Inflammatory macrophage treated with lipopolysaccharide for 4 hours (primary cell): ENCODE measurements around the gene UXT.
"Not testable (repeated sequence)": the region's sequence is repeated elsewhere in the genome, so short reads cannot be mapped to it uniquely, and the experiment has no call there.

Experiments
- DNase-seq: peaks from one replicate; pipeline ENCODE4 v3.0.0-alpha.2; 2020

UXT gene, protein sequence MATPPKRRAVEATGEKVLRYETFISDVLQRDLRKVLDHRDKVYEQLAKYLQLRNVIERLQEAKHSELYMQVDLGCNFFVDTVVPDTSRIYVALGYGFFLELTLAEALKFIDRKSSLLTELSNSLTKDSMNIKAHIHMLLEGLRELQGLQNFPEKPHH

DNA sequence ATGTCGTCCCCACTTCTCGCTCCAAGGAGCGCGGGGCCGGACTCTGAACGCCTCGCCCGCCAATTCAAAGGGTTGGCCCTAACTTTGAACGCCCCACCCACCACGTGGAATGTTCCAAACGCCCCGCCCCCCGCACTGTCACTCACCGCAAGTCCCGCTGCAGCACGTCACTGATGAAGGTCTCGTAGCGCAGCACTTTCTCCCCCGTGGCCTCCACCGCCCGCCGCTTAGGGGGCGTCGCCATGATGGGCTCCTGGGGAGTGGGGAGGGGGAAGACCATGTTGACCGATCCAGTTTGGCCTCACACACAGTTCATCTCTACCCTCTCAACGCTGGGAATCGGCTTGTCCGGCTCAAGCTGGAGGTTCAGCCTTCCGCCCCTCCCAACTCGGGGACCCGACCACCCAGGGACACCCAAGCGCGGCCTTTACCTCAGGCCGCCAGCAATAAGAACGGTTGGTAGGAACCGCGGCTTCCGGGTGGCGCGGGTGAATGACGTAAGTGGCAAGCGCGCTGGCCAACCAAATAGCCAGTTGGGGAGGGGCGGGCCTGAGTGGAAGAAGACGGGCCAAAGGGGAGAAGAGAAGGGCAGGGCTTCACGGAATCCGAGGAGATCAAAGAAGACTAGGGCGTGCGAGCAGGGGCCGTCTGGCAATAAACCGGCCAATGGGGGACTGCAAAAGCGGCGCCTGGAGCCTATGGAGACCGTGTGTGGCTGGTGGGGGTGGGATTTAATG, at the start of gene UXT:
Gene UXT, minus strand, starts transcription at position 497 of the 737 bp plus-strand sequence. Its CDS starts 253 bp downstream, at position 244.
- DNase-seq, result peak; percentile 93

DNA sequence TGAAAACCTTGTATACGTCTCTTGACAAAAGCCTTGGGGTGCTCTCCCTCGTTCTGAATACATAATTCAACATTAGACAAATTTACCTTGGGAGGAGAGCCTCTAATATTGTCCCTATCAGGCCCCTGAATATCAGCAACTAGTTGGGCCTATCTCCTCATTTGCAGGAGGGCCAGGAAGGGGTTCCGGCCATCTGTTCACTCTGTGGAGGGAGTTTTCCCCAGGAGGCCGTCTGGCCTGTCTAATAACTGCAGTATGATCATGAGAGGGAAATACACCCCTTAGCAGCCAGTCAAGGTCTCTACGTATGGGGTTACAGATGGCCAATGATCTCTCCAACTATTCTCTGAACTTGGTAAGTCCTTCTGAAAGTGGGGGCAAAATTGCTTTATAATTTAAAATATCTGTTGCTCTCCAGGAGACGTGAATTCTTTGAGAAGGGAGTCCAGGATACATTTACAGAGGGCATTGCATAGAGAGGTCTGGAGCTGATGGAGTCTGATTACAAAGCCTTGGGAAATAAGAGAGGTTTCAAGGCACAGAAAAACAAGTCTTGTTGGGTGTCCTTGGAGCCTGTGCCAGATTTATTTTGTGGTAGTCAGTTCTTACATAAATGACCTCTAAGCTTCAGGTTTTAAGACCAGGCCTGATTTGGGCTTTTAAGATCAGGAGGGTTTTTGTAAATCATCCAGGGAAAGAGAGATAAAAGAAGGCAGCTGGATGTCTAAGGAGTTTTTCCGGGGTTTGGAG, 48.2 kb upstream of the UXT start:
- no peak for DNase-seq

DNA sequence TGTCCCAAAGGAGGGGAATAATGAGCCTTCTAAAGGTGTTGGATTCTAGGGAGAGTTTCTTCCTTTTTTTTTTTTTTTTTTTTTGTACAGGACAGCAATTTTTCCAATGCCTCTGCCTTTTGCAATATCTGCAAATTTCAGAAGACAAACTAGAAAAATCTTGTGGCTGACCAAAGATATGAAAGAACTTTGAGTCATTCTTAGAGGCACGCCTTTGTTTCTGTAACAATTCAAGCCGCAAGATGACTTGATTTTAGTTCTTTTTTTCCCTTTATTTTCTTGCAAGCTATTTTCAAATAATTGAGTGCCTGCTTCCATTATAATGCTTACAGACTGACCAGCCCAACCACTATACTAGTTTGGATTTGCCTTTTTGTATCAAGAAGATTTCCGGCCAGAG, 47.6 kb upstream of the UXT start:
- peak; percentile 31 for DNase-seq

DNA sequence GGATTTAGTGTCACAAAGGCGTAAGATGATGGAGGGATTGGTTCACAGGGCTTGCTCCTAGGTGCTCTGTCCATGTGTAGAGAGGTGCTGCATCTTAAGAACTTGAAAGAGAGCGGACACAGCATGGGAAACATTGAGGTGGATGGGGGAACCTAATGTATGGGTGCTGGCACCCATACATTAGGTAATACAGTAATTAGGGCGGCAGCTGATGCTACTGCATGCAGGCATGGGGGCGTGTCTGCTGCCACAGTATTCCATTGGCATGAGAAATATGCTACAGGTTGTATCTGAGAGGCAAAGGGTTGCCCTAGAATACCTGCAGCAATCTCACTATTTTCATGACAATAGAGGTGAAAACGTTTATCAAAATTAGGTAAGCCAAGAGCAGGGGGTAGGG, 45.8 kb upstream of the UXT start:
- no peak for DNase-seq

DNA sequence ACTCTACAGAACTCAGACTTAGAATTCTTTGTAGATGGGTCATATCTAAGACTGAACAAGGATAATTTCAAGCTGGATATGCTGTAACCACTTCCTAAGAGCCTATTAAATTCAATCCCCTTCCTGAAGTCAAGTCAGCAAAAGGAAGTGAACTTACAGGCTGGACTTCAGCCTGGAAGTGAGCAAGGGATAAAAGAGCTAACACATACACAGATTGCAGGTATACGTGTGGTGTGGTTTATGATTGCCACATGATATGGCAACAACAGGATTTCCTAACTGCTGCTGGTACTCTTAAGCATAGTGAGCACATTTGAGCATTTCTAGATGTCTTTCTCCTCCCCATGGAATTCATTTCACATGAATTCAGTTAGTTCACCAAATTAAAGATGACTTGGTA, 38.2 kb upstream of the UXT start:
- DNase-seq, result no peak

DNA sequence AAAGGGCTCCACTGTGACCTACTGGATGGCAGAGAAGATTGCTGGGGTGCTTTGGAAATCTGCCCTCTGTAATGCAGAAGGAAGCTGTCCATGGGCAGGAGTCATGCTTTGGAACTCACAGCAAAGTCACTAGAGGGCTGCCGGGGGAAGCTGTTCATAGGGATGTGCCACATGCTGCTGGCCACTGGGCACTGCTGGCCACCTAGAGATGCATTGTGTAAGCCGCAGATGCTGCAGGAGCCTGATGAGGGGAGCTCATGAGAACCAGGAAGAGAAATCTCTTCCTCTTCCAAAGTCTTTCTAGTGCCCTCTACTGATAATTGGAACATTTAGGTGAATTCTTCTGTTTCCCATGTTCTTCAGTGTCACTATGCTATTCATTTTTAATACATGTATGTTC, 31.2 kb upstream of the UXT start:
- peak; percentile 12 for DNase-seq

DNA sequence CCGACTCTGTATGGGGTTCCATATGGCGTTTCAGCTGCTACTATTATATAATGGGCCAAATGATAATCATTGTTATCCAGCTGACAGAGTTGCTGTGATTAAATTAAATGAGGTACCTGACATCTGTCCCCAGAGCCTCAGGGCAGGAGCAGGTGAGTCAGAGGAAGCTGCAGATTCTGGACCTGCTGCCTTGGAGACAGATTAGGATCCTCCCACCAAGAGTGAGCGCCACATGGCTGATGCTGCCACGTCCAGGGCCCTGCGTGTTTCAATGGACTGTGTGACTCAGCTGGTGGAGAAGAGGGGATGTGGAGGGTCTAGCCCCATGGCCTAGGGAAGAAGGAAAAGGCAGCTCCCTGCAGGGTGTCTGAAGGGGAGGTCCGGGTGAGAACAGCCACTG, 28.3 kb upstream of the UXT start:
- DNase-seq, result no peak

DNA sequence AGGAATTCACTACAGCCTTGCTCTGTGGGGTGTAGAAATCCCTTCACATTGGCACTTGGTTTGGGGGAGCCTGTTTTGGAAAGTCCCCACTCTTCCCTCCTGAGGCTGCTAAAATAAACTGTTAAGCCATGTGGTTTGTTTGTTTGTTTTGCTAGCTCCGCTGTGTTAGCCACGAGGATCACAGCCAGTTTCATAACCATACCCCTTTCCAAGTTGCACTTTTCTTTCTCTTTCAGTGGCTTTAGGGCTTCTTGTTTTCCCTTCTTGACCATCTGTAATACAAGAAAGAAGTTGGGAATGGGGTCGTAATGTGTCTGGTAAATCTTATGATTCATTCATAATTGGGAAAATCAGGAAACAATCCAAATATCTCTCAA, 24.8 kb upstream of the UXT start:
- DNase-seq, result peak; percentile 45

DNA sequence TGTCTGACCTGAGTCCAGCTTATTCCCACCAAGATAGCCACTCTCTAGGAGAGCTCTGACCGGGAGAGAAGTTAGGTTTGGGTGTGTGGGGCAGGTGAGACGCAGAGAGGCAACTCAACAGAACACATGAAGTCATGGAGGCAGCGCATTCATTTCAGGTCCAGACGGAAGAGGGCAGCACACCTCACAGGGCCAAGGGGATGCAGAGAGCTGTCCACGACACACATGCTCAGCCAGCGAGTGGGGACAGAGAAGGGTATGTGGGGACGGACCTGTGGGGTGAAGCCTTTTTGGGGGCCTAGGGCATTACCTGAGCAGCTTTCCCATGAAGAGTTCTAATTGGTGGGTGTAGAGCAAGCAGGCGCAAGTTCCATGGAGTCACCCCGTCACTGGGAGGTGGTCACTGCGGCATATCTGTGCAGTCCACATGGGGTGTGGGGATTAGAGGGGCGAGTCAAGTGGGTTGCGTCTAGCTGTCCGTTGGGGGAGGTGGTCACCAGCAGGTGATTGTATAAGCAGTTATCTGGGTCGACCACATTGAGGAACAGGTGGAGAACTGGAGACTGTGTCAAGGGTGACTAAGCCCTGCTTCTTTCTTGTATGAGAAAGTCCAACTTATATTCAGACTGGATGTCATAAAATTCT, 24.3 kb upstream of the UXT start:
- no peak for DNase-seq

DNA sequence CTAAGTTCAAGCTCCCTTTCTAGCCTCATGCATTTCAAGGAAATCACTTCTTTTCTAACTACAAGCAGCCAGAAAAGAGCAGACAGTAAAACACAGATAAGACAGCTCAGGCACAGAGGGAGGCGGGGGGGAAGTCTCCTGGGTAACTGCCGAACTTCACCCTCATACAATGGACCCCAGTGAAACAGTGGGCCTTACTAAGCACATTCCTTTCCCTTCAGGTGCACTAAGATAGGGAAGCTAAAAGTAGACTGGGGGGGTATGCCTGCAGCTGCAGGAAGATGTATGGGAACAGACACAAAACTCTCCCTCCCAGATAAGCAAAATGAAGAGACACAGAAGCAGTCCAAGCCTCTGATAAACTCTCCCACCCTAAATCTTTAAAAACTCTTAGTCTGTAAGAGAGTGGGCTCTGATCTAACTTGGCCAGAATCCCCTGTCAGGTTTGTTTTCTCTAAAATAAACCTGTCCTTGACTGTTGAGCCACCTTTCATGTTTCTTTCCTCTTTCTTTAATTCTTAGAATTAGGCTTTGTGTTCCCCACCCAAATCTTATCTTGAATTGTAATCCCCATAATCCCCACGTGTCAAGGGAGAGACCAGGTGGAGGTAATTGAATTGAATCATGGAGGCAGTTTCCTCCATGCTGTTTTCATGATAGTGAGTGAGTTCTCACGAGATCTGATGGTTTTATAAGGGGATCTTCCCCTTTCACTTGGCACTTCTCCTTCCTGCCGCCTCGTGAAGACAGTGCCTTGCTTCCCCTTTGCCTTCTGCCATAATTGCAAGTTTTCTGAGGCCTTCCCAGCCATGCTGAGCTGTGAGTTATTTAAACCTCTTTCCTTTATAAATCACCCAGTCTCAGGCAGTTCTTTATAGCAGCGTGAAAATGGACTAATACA, 17.2 kb upstream of the UXT start:
- DNase-seq, result peak; percentile 57

DNA sequence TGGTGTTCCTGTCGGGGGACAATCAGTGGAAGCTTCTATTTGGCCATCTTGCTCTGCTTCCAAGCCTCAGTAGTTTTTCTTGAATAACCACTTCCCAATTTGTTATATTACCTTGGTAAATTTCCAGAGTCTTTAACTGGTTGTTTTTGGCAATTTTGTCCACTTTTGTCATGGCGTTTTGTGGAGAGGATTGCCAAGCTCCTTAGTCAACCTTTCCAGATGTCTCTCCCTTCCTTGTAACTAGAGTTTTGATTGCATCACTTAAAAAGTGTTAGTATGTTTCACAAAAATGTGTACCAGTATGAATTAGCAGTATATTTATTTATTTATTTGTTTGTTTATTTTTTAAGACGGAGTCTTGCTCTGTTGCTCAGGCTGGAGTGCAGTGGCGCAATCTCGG, 15.8 kb upstream of the UXT start:
- DNase-seq, result no peak

DNA sequence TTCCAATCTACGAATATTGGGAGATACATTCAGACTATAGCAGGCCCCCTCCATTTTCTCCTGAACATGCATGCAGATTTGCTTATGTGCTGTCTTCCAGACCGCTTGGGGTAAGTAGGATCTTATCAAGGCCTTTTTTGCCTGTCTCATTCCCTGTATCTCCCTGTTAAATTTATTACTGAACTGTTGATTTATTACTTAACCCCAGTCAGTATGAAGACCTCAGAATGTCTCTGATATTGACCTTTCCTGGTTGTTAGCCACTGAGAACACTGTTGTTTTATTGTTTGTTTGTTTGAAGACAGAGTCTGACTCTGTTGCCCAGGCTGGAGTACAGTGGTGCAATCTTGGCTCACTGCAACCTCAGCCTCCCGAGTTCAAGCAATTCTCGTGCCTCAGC, 6.8 kb upstream of the UXT start:
- not testable (repeated sequence) for DNase-seq

DNA sequence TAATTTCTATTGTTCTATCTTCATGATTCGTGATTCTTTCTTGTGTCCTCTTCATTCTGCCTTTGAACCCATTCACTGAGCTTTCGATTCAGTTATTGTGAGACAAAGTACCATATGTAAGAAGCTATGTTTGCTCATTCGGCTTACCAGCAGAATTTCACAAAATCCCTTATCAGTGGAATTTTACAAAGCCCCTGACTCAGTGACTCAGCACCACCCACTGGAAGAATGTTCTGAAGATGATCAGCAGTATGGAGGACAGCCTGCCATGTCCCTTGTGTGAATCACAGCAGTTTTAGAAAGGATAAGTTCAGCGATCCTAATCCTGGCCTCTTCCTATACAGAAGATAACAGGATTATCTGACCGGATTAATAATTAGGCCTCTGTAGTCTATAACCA, 5.8 kb upstream of the UXT start:
- DNase-seq, result no peak

DNA sequence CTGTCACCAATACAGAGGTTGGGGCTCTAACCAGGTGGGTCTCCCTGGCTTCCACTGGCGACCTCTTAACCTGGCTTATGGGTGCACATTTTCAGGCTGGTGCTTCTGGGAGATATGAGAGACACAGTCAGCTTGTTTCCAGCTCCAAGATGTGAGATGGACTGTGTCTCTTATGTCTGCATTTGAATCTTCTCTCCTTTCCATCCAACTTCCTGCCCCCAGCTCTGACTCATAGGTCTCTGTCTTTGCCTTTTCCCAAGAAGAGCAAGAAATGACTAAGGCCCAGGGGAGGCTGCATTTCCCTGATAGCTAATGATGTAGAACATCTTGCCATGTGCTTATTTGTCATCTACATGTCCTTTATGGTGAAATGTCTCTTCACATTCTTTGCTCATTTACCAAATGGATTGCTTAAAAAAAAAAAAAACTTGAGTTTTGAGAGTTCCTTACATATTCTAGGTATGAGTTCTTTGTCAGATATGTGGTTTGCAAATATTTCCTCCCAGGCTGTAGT, 3.2 kb upstream of the UXT start:
- DNase-seq, result peak; percentile 94

DNA sequence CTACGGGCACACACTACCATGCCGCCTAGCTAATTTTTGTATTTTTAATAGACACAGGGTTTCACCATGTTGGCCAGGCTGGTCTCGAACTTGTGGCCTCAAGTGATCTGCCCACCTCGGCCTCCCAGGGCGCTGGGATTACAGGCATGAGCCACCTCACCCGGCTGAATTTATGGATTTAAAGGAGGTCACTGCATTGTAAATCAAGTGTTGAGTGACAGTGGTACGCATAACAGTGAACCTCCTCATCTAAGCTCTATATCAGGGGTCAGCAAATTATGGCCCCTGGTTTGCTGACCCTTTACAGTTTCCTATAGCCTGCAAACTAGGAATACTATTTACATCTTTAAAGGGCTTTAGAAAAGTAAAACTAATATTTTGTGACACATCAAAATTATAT, 2.6 kb upstream of the UXT start:
- no peak for DNase-seq

DNA sequence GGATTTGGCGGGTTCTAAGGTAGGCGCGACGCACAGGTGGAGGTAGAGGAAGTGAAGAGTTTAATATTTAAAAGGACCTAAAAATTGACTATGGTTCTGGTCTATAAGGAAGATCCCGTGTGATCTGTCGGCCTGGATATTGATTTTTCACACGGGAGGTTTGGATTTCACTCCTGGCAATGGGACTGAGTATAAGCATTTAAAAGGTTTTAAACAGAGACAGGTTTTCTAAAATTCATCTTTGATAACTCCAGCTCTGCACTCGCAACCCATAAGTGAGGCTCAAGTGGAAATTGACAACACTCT, 394 bp upstream of the UXT start:
- no peak for DNase-seq

DNA sequence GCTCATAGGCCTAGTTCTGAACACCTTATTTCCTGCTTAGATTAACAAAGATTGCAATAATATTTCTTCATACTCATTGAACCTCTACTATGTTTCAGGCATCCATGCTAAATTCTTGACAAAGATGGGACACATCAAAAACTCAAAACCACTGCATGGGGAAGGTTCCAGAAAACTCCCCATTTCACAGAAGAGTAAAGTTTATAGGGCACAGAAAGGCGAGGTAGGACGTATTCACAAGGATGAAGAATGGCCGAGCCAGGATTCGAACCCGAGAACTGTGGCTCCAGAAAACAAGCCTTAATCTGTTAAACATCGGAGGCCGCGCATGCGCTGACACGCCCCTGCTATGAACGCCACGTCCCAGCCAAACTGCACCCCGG, 688 bp downstream of the UXT start:
- DNase-seq, result no peak

DNA sequence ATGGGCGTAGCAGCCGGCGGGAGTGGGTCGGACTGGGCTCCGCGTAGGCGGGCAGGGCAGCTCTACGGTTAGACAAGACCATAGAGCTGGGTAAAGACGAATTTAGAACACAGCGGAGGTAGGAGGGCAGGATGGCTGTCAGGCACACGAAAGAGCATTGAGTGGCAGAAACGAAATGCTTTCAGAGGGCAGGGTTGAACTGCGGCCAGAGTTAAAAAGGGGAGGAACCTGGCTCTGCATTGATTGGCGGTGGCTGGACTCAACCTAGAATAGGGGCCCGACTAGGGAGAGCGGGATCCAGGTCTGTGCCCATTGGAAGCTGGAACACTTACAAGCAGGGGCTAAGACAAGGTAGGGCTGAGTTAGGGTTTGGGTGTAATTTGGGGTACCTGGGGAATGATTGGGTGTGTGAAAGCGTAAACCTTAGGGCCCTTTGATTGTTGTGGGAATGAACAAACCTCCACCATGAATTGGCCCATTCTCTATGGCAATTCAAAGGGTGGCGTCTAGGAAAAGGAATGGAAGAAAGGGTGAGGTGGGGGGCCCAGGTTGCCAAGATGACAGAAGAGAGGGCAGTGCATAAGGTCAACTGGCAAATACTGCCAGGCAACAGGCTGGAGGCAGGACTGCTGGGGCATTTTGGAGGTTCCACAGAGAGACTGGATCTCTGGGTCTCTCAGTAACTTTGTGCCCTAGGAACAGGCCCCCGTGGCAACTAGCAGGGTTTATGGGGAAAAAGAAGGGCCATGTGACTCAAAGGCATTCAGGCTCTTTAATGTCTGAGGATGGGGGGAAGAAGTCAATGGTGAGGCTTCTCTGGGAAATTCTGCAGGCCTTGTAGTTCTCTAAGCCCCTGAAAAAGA, 7.7 kb downstream of the UXT start:
- no peak for DNase-seq

DNA sequence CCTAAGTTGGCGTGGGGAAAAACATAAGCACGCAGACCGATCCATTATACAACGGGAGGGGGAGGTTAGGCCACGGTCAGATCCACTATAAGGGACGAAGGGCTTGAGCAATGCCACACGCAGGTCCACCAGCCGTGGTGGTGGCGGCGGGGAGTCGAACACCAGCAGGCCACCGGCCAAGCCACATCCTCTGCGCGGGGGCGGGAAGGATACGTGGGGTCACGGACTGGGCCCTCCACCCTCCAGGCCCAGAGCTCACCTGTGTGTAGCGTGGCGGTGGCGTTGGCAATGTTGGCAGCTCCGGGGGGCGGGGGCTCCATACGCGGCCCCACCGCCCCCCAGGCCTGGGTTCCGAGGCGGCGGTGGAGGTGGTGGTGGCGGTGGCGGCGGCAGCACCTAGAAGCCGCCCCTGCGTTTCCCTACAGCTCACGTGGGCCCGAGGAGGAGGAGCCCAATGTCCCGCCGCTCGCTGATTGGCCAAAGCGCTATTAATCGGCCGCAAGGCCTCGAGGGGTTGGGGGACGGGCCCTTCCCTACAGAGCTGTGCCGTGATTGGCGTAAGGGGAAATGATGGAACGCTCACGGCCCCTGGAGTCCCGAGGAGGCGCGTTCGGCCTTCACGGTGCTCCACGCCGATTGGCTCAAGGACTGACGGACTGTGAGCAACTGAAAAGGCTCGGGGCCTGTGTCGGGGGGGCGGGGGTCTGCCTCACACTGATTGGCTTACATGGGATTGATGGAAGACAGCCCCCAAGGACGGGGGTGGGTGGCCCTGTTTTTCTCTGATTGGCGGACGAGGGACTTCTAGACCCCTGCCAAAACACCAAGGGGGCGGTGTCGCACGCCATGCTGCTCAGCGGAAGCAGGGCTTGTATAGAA, 8.6 kb downstream of the UXT start, which contains the start of gene ELK1:
Gene ELK1, minus strand, starts transcription at position 400 of the 879 bp plus-strand sequence. CDS start 9,122 bp downstream, outside the sequence.
- peak; percentile 94 for DNase-seq

DNA sequence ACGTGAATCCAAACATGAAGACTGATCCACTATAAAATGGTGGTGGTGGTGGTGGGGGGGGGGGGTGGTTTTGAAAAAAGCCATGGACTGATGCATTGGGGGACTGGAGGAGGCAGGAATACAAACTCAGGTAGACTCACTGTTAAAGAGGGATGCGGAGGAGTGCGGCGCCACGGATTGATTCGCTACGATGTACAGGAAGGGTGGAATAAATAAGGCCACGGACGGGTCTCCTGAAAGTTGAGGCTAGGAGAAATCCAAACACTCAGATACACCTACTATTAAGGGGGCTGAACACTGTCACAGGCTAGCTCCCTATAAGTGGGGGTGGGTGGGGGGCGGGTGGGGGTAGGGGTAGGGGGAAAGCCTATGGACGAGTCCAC, 9.2 kb downstream of the UXT start:
- no peak for DNase-seq

DNA sequence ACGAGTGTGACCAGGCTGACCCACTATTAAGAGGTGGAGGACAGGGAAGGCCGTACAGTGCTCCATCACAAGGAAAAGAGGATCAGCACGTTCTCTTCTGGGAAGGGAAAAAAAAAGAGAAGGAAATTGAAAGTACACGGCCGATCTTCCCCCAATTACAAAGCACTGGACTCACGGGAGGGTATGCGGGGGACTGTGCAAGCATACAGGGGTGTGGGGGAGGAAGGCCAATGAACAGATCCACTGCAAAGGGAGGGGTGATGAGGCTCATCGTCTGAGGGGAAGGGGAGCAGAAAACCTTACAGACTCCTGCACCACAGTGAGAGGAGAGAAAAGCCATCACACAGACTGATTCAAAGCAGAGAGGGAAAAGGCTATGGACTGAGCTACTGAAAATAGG, 9.7 kb downstream of the UXT start:
- no peak for DNase-seq
